Measurements from ENCODE around the gene KCNIP4.

The KCNIP4 gene

DNA sequence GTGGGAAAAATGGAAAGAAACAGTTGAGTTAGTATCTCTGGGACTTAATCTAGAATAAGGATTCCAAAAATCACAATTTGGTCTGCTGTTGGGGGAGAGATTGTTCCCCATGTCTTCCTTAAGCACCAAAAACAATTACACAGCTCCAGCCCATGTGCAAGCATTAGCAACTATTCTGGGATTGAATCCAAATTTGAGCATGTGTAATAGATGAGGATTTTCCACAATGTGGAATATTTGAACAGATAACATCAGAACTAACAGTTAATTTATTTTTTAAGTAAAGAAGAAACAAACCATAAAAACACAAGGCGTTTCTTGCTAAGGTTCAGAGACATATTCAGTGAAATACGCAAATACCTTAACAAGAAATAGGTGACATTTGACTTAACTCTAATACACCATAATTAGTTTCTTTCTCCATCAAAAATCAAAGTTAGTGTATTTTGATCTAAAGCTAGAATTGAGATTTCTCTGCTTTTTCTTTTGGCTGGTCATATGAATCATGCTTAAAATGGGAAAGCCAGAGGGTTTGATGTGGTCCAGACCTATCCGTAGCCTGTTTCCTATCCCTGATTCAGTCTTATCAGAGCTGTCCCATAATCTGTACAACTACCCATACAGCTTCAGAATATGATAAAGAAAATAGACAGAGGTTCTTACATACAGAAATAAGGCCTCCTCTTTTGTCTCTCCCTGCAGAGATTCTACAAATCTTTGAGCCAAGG is 834.9 kb downstream of the KCNIP4 start:
- in situ Hi-C loops (cut with MboI; ENCODE audit: low sequenced_read_pairs) = no loop called here

DNA sequence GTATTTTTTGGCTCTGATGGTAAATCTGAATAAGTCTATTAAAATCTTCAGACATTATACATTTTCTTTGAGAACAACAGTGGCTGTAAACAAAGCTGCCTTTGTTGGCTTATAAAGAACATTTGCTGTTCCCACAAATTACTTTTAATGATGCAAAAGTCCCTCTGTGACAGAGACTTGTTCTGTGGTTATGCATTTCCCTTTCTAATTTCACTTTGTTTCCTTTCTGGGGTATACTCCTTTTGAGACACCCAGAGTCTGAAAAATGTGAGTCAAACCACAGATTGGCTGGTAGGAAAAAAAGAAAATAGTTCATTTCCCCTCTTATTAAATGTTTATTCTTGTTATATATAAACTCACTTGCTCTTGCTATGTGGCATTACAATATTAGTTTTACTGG is 845.9 kb downstream of the KCNIP4 start:
- in situ Hi-C loops (cut with MboI; ENCODE audit: low sequenced_read_pairs) = no loop called here

DNA sequence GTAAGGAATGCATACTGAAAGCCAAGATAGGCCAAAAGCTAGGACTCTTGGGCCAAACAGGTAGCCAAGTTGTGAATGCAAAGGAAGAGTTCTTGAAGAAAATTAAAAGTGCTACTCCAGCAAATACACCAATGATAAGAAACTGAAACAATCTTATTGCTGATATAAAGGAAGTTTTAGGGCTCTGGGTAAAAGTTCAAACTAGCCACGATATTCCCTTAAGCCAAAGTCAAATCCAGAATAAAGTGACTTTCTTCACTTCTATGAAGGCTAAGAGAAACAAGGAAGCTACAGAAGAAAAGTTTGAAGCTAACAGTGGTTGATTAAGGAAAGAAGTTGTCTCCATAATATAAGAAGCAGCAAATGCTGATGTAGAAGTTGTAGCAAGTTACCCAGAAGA is 850.7 kb downstream of the KCNIP4 start:
- in situ Hi-C loops (cut with MboI; ENCODE audit: low sequenced_read_pairs) = no loop called here

DNA sequence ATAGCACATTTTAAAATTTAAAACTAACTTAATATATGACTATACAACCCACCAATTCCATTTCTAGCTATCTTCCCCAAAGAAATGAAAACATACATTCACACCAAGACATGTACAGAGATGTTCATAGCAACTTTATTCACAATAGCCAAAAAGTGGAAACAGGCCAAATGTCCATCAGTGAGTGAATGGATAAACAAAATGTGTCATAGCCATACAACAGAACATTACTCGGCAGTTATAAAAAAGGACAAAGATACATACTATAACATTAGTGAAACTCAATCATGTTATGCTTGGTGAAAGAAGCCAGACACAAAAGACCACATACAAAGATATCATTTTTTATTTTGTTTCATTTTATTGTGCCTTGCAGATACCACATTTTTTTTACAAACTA is 851.5 kb downstream of the KCNIP4 start:
- in situ Hi-C loops (cut with MboI; ENCODE audit: low sequenced_read_pairs) = no loop called here

DNA sequence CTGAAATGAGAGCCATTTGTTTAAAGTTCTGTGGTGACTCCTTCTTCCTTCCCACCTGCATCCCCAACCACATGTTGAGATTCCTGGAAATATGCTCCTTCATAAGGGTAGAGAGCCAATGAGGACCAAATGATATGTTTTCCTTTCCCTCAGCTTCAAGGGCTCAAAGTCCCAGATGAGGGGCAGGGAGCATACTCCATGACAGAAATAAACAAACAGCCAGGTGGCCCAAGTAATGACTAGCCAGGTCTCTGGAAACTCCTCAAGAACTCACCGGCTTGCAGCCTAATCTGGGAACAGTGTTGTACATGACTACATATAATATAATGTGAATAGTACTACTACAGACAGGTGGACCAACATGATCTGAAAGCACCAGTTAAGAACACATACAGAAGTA is 856.0 kb downstream of the KCNIP4 start:
- in situ Hi-C loops (cut with MboI; ENCODE audit: low sequenced_read_pairs) = no loop called here

DNA sequence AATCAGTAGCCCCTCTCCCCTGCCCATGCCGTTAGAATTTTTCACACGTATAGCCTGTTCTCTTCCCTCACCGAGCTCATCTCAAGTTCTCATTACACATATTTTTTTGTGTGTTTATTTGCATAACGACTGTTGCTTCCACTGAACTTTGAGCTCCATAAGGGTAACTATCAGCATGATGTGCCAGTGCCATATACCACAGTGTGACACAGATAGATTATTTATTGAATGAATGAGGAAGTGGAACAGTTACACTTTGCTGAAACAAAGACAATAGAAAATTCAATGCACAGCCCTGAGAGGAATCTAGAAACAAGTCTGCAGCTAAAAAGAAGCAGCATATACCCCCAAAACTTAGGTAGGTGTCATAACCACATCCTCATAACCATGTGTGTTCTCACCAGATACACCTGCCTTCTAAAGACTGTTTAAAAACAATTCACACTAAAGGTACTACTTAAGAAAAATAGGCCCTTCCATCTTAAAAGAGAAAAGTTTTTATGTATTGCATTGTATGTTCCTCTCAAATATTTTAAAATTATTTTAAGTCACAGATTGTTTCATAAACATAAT is 858.4 kb downstream of the KCNIP4 start:
- in situ Hi-C loops (cut with MboI; ENCODE audit: low sequenced_read_pairs) = no loop called here

DNA sequence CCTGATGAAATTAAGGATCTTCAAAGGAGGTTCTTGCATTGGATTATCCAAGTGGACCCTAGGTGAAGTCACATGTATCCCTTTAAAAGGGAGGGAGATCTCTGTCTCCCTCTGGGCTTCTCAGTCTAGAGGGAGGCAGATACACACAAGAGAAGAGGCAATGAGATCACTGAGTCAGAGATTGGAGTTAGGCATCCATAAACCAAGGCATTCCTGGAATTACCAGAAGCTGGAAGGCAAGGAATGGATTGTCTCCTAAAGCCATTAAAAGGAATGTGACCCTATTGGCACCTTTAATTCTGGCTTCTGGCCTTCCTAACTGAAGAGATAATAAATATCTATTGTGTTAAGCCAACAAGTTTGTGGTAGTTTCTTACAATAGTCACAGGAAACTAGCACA is 865.2 kb downstream of the KCNIP4 start:
- in situ Hi-C loops (cut with MboI; ENCODE audit: low sequenced_read_pairs) = no loop called here

DNA sequence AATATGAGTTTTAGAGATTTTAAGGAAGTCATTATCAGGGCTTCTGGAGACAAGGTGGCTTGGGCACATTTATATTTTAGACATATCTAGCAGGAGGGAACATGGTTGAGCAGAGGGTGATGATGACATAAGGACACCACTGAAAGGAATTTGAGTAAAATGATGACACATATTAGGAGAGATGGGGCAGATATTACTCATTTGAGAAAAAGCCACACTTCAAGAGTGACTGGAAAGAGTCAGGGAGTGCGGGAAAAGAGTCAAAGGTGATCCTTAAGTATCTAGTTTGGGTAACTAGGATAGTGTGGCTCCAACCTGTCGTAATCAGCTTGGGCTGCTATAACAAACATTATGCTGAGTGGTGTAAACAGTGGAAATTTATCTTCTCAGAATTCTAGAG is 870.6 kb downstream of the KCNIP4 start:
- in situ Hi-C loops (cut with MboI; ENCODE audit: low sequenced_read_pairs) = no loop called here

DNA sequence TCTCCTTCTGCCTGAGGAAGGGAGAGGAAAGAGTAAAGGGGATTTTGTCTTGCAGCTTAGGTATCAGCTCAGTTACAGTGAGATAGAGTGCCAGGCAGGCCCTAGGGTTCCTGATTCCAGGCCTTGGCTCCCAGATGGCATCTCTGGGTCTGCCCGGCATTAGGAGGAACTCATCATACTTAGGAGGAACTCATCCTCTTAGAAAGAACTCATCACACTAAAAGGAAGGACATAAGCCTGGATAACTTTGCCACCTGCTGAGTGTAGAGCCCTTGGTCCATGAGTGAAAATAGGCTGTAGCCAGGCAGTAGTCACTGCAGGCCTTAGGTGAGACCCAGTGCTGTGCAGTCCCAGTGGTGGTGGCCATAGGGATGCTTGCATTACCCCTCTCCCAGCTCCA is 881.2 kb downstream of the KCNIP4 start:
- in situ Hi-C loops (cut with MboI; ENCODE audit: low sequenced_read_pairs) = no loop called here

DNA sequence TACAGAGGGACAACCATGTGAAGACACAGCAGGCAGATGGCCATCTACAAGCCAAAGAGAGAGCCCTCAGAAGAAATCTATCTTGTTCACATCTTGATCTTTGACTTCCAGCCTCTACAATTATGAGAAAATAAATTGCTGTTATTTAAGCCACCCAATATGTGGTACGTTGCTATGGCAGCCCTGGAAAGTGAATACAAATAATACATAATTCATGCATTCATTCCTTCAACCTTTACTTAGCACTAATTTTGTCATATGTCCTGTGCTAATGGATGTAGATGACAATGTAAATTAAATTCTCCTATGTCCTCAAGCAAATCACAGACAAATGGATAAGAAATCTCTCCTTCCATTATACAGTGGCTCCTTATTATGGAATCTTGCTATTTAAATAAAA is 886.7 kb downstream of the KCNIP4 start:
- in situ Hi-C loops (cut with MboI; ENCODE audit: low sequenced_read_pairs) = no loop called here

DNA sequence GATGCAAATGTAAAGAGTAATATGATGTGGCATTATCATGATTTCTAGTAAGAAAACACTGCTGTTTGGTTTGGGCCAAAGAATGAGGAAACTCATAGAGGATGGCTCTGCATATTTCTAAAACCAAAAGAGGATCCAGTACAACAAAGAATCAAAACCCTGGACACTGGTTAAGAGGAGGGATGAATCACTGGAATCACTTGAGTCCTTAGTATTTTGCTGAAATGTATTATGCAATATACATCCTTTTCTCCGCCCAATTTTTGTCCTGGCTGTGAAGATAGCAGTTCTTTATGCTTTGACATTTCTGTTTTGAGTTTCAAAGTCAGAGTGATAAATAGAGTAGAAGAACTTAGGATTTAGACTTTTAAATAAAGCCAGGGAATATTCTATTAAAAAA is 902.4 kb downstream of the KCNIP4 start:
- in situ Hi-C loops (cut with MboI; ENCODE audit: low sequenced_read_pairs) = no loop called here

DNA sequence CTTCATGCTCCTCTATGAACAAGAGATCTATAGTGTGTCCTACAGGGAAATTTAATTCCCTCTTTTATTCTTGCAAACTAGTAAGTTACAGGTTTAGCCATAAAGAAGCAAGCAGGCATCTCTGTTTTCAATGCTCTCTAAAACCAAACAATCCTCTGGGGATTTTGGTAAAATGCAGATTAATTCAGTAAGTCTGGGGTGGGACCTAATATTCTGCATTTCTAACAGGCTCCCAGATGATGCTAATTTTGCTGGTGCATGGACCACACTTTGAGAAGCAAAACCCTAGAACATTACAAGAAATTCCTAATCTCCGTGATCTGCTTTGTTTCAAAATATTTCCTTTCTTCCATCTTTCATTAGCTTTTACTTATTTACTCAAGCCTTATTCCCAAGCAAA is 903.5 kb downstream of the KCNIP4 start:
- in situ Hi-C loops (cut with MboI; ENCODE audit: low sequenced_read_pairs) = no loop called here

DNA sequence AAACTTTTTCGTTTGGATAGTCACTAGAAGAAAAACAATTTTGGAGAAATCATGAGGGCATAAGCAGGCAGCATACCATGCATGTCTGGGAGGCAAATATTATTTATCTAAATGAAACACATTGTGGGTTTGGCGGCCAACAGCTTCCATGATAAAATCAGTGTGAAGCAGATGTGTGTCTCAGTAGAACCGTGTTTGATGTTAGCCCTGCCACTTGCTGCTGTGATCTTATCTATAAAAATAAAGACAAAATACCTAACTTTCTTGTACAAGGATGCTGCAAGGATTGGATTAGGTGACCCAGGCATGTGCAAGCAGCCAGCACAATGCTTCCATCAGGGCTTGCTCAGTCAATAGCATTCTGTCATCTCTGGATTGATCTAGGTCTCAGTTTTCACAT is 906.9 kb downstream of the KCNIP4 start:
- in situ Hi-C loops (cut with MboI; ENCODE audit: low sequenced_read_pairs) = no loop called here

DNA sequence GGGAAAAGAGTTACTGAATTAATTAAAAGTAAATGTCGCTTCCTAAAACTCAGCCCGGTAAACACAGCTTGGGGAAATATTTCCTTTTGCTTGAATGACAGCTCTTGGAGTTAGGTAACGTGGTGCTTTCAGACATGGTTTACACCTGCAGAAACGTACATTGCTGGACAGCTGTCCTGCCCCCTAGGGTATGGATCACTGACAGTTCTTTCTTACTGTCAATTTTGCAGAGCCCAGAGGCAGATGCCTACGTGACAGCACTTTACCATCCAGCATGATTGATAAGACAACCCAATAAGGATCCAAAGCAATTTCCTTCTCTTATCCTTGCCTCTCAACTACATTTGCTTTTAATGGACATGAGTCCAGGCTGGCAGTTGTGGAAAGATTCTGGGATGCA is 913.8 kb downstream of the KCNIP4 start:
- in situ Hi-C loops (cut with MboI; ENCODE audit: low sequenced_read_pairs) = no loop called here

DNA sequence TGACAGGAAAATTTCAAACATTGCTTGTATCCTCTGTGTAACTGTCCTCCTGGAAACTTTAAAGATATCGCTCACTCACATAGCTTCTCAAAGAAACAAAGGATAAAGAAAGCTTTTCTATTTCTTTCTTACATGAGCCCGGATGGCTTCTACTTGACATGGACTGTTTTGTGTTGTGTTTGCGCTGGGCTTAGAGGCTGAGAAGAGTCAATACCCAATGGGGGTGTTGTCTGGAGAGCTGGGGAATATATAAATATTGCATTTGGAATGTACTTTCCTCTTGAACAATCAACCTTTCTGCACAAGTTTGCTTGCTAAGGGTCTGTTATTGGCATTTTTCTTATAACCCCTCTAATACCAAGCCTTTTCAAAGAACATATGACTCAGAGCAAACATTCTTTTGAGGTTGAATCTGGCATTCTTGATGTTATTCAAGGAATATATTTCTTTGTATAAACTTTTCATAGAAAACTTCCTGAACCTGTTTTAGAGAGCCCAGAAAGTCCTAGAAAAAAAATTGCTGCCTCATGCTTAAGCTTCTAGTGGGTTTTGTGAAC is 916.4 kb downstream of the KCNIP4 start:
- in situ Hi-C loops (cut with MboI; ENCODE audit: low sequenced_read_pairs) = no loop called here

DNA sequence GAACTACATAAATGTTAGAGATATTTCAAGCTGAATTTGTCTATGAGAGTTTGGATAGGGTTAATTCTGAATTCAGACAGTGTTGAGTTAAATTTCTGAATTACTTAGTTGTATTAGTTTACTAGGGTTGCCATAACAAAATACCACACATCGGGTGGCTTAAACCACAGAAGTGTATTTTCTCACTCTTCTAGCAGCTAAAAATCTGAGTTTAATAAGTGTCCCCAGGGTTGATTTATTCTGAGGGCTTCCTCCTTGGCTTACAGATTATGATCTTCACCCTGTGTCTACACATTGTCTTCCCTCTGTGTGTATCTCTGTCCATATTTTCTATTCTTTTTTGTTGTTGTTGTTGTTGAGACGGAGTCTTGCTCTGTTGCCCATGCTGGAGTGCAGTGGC is 929.8 kb downstream of the KCNIP4 start:
- in situ Hi-C loops (cut with MboI; ENCODE audit: low sequenced_read_pairs) = no loop called here

DNA sequence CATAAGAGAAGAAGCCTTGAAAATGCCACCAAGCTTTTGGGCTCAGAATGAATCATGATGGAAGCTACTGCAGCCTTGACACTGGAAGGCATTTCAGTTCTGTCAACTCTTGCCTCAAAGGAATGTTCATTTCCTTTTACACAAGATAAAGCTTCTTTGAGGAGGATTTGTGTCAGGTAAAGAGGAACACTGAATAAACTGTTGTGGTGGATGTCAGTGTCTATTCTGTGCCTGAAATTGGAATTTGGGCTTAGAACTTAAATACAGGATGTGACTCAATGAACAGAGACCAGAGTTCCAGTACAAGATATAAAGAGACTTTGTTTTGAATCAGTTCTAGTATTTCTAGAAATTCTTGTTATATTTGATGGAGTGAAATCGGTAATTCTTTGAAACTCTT is 935.1 kb downstream of the KCNIP4 start:
- in situ Hi-C loops (cut with MboI; ENCODE audit: low sequenced_read_pairs) = no loop called here

DNA sequence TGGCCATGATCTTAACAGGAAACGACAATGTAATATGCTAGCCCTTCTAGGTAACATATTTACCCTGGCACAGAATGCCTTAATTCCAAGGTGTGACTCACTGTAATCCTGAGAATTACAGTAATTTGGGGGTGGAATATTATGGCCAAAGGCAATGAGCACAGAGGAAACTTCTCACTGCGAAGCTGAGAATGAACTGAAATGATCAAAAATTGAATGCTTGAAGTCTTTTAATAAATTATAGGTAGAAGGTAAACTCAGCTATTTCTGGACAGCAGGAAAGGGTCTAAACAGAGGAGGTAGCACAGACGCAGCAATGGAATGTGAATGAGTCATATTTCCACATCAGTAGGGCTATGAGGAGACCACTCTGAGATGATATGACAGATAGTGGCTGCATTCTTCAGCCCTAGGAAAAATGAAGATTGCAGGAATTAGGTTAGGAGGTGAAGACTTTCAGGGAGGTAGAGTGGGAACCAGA is 935.7 kb downstream of the KCNIP4 start:
- in situ Hi-C loops (cut with MboI; ENCODE audit: low sequenced_read_pairs) = no loop called here

DNA sequence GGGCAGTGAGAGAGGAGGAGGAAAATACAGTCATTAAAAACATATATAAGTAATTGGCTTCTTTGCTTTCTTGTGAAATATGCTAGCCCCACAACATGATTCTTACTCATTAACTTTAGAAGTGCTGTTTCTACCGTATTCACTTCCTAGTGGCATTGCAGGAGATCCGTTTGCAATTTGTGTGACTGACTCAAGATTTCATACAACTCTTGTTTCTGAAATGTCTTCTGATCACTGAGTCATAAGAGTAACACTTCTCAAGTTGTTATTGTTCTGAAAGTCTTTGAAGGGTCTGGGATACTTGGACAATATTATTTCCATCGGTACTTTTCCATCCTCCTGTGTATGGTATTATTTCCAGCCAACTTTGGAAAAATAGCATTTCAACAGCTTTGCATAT is 937.5 kb downstream of the KCNIP4 start:
- in situ Hi-C loops (cut with MboI; ENCODE audit: low sequenced_read_pairs) = no loop called here

DNA sequence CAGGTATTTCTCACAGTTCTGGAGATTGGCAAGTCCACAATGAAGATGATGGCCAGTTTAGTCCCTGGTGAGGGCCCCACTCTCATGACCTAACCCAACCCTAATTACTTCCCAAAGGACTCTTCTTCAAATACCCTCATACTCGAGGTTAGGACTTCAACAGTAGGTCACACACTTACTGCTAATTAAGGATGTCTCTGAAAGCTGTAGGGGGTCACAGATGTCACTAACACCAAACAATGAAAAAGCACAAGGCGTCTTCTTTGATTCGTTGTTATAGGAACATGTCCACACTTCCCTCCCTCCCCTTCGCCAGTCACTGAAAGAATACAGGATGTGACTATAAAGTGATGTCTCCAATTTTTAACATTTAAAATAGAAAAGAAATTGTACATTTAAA is 938.6 kb downstream of the KCNIP4 start:
- in situ Hi-C loops (cut with MboI; ENCODE audit: low sequenced_read_pairs) = no loop called here

DNA sequence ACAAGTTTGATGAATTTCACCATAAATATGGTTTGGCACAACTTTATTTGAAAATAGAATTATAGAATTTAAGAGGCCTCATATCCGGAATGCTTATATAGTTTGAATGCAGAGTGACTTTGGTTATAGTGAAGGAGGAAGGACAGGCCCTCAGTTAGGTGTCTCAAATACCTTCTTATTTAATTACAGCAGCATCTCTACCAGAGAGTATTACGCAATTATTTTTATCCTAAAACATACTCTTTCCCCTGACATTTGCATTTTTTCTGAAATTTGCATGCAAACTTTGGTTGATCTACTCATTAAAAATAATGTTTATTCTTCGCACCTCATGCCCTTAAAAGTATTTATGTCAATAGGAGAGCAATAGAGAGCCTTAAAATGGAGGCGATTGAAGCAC is 942.9 kb downstream of the KCNIP4 start:
- in situ Hi-C loops (cut with MboI; ENCODE audit: low sequenced_read_pairs) = no loop called here

DNA sequence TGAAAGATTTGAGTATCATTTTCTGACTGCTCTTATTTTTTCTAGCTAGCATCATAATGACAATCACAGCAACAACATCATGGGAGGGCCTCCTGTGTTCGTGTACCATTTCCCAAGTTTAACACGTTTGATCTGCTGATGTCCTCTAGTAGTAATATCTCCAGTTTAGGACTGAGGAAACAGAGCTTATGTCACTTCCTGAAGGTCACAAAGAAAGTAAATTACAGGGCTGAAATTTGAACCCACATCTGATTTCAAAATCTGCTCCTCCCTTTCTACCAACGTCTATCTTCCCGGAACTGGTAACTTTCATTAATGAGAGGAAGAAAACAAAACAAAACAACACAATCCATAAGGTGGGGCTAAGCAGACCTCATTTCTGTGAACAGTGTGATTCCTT is 945.6 kb downstream of the KCNIP4 start:
- in situ Hi-C loops (cut with MboI; ENCODE audit: low sequenced_read_pairs) = no loop called here

DNA sequence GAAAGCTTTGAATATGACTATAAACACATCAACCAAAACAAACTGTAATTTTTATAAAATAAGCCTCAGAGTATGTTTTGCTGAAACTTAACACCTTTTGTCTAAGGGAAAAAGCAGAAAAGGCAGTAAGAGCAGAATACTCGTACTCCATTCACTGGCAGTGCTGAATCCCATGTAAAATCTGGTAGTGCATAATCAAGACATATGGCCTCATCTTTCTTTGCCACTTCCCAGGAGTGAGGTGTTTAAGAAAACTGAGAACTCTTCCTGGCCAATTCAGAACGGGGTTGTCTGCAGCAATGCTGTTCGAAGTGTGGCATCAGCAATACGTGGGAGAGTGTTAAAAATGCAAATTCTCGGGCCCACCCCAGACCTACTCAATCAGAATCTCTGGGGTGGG is 946.3 kb downstream of the KCNIP4 start:
- in situ Hi-C loops (cut with MboI; ENCODE audit: low sequenced_read_pairs) = no loop called here
